H9 (cell line): ENCODE results near the gene WHRN. TPM values are rescaled to one million over a fixed set of nuclear protein-coding genes. Genes with fewer than 3 reads are reported as not detected.

Experiments
- DNase-seq: peaks from one replicate; pipeline ENCODE4 v3.0.0-alpha.2; 2017
- H2AFZ ChIP-seq: one replicate; pipeline ENCODE4 v1.6.1; 2013; ENCODE audit warnings: mild to moderate bottlenecking, low read length, control low read depth, moderate library complexity
- H2AK5ac ChIP-seq: 2 replicates; pipeline ENCODE4 v1.6.1; 2013; ENCODE audit warnings: low read length, control low read depth, mixed read lengths; ENCODE audit not compliant: insufficient read length
- H2BK120ac ChIP-seq: one replicate; pipeline ENCODE4 v1.6.1; 2013; ENCODE audit warnings: low read depth, mild to moderate bottlenecking, low read length, control low read depth, inconsistent platforms; ENCODE audit not compliant: poor library complexity, severe bottlenecking
- H2BK12ac ChIP-seq: 2 replicates; pipeline ENCODE4 v1.6.1; 2013; ENCODE audit warnings: low read length, control low read depth, mixed read lengths, low read depth; ENCODE audit not compliant: insufficient read length
- H2BK15ac ChIP-seq: 2 replicates; pipeline ENCODE4 v1.6.1; 2013; ENCODE audit warnings: low read depth, low read length, control low read depth
- H2BK20ac ChIP-seq: one replicate; pipeline ENCODE4 v1.6.1; 2013; ENCODE audit warnings: low read depth, mild to moderate bottlenecking, low read length, control low read depth, inconsistent platforms; ENCODE audit not compliant: poor library complexity, severe bottlenecking
- H2BK5ac ChIP-seq: 2 replicates; pipeline ENCODE4 v1.6.1; 2013; ENCODE audit warnings: low read length, control low read depth, mixed read lengths; ENCODE audit not compliant: insufficient read length
- H3K14ac ChIP-seq: 2 replicates; pipeline ENCODE4 v1.6.1; 2013; ENCODE audit warnings: low read length, control low read depth; ENCODE audit not compliant: insufficient read depth
- H3K18ac ChIP-seq: 2 replicates; pipeline ENCODE4 v1.6.1; 2013; ENCODE audit warnings: low read depth, mild to moderate bottlenecking, mixed read lengths, low read length, control low read depth; ENCODE audit not compliant: insufficient read length
- H3K23ac ChIP-seq: 2 replicates; pipeline ENCODE4 v1.6.1; 2013; ENCODE audit warnings: low read length, control low read depth, mixed read lengths, low read depth; ENCODE audit not compliant: insufficient read length
- H3K23me2 ChIP-seq: 2 replicates; pipeline ENCODE4 v1.6.1; 2013; ENCODE audit warnings: low read depth, mild to moderate bottlenecking, mixed read lengths, low read length, control low read depth; ENCODE audit not compliant: insufficient read length, poor library complexity, severe bottlenecking
- H3K27ac ChIP-seq: 2 replicates; pipeline ENCODE4 v1.5.1; 2013; ENCODE audit warnings: low read length, control low read depth, mixed read lengths, low read depth; ENCODE audit not compliant: insufficient read length
- H3K27me3 ChIP-seq: 2 replicates; pipeline ENCODE4 v1.6.1; 2013; ENCODE audit warnings: low read length, control low read depth, inconsistent platforms; ENCODE audit not compliant: insufficient read depth
- H3K4ac ChIP-seq: 2 replicates; pipeline ENCODE4 v1.6.1; 2013; ENCODE audit warnings: low read depth, mild to moderate bottlenecking, control low read depth, inconsistent platforms, low read length, moderate library complexity
- H3K4me1 ChIP-seq: 2 replicates; pipeline ENCODE4 v1.6.1; 2013; ENCODE audit warnings: low read length, control low read depth, inconsistent platforms; ENCODE audit not compliant: insufficient read depth
- H3K4me2 ChIP-seq: 2 replicates; pipeline ENCODE4 v1.6.1; 2013; ENCODE audit warnings: low read length, control low read depth, mixed read lengths; ENCODE audit not compliant: insufficient read length, insufficient read depth
- H3K56ac ChIP-seq: 2 replicates; pipeline ENCODE4 v1.6.1; 2013; ENCODE audit warnings: low read depth, mild to moderate bottlenecking, mixed read lengths, low read length, control low read depth; ENCODE audit not compliant: insufficient read length
- H3K79me1 ChIP-seq: 2 replicates; pipeline ENCODE4 v1.6.1; 2013; ENCODE audit warnings: low read depth, mild to moderate bottlenecking, moderate library complexity, low read length, control low read depth, inconsistent platforms; ENCODE audit not compliant: insufficient read depth, poor library complexity, severe bottlenecking
- H3K79me2 ChIP-seq: 2 replicates; pipeline ENCODE4 v1.6.1; 2013; ENCODE audit warnings: low read length, control low read depth, inconsistent platforms; ENCODE audit not compliant: insufficient read depth
- H3K9ac ChIP-seq: 2 replicates; pipeline ENCODE4 v1.6.1; 2013; ENCODE audit warnings: low read length, control low read depth, mixed read lengths; ENCODE audit not compliant: insufficient read length; ENCODE audit errors: extremely low read depth
- H3K9me3 ChIP-seq: one replicate; pipeline ENCODE4 v1.6.1; 2013; ENCODE audit warnings: low read depth, low read length, inconsistent platforms; ENCODE audit not compliant: control insufficient read depth
- H3T11ph ChIP-seq: one replicate; pipeline ENCODE4 v1.6.1; 2013; ENCODE audit warnings: mild to moderate bottlenecking, low read length, control low read depth, inconsistent platforms
- H4K20me1 ChIP-seq: one replicate; pipeline ENCODE4 v1.6.1; 2013; ENCODE audit not compliant: control insufficient read depth, insufficient read length, insufficient read depth
- H4K5ac ChIP-seq: 2 replicates; pipeline ENCODE4 v1.6.1; 2013; ENCODE audit warnings: low read depth, mild to moderate bottlenecking, mixed read lengths, low read length, control low read depth; ENCODE audit not compliant: insufficient read length
- H4K8ac ChIP-seq: replicated peaks from 2 replicates; pipeline ENCODE4 v1.6.1; 2013; ENCODE audit warnings: low read length, control low read depth, mixed read lengths, low read depth; ENCODE audit not compliant: insufficient read length
- H4K91ac ChIP-seq: 2 replicates; pipeline ENCODE4 v1.6.1; 2013; ENCODE audit warnings: low read depth, mild to moderate bottlenecking, moderate library complexity, mixed read lengths, low read length, control low read depth; ENCODE audit not compliant: insufficient read length
- H3K27ac Mint-ChIP-seq, 3 experiments: 2 replicates in 2 of 3; 3 replicates in 1 of 3; pipeline ENCODE4 v1.8.0; 2020 to 2021; ENCODE audit warnings: mixed read lengths in 3 of 3, mild to moderate bottlenecking in 1 of 3, moderate library complexity in 1 of 3
- H3K27me3 Mint-ChIP-seq: 2 replicates; pipeline ENCODE4 v1.8.0; 2021; ENCODE audit warnings: low read depth, mild to moderate bottlenecking, moderate library complexity, mixed read lengths
- H3K36me3 Mint-ChIP-seq, 3 experiments: 2 replicates in 2 of 3; 3 replicates in 1 of 3; pipeline ENCODE4 v1.8.0; 2020 to 2021; ENCODE audit warnings: low read depth in 3 of 3, mixed read lengths in 3 of 3; ENCODE audit not compliant: insufficient read depth in 1 of 3
- H3K4me1 Mint-ChIP-seq, 2 experiments: 2 replicates each; pipeline ENCODE4 v1.8.0; 2020; ENCODE audit warnings: mixed read lengths in 2 of 2
- H3K4me3 Mint-ChIP-seq, 2 experiments: 2 replicates in 1 of 2; 3 replicates in 1 of 2; pipeline ENCODE4 v1.8.0; 2020 to 2021; ENCODE audit warnings: mild to moderate bottlenecking in 2 of 2, mixed read lengths in 2 of 2, moderate library complexity in 1 of 2
- H3K9me3 Mint-ChIP-seq, 2 experiments: 2 replicates in 1 of 2; 3 replicates in 1 of 2; pipeline ENCODE4 v1.8.0; 2020; ENCODE audit warnings: mild to moderate bottlenecking in 2 of 2, mixed read lengths in 2 of 2, moderate library complexity in 1 of 2
- CTCF ChIP-seq: fragments of 200-600 bp; sonication (generic); conservative IDR thresholded peaks from 3 replicates; pipeline ENCODE4 v1.8.0; 2021; ENCODE audit warnings: antibody characterized with exemption, mild to moderate bottlenecking
- WGBS: extraction: QIAGEN DNeasy Blood & Tissue Kit; methylation state at CpG from one replicate; pipeline ENCODE4 v1.1.7; 2013; ENCODE audit warnings: missing lambda C conversion rate, low lambda C conversion rate, mixed read lengths; ENCODE audit not compliant: insufficient read length; ENCODE audit errors: extremely low coverage; 5-methylcytosine and 5-hydroxymethylcytosine counted together
- total RNA-seq: library from RNA; stranded (reverse); gene quantifications from 2 replicates; pipeline ENCODE4 v1.2.1, GENCODE V29; 2021

WHRN gene
- total RNA-seq, 1 experiment from 2014 or later: 2.2 TPM

DNA sequence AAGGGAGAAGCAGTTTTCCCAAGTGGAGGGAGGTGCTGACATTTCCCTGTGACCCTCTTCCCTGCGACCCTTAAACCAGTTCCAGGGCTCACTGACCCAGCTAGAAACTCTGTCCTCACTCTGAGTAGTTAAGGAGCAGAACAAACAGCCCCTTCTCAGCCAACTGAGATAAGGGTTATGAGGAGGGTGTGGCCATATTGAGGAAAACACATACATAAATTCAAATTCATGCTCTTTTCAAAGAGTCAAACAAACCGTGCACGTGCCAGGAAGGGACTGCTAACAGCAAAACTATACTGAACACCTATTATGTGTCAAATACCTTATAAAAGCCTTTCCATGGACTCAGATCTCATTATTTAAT, 112.5 kb downstream of the WHRN start:
- H2AFZ ChIP-seq: no peak overlapping the region
- DNase-seq: no peak
- no peak overlapping the region for H2BK20ac ChIP-seq
- no peaks in the 10 kb centered on the region for H3K79me1 ChIP-seq
- no peaks in the 10 kb centered on the region for H3K27me3 ChIP-seq
- no peak overlapping the region for H2AK5ac ChIP-seq
- H3K27ac ChIP-seq: no peak overlapping the region
- H3K4me2 ChIP-seq: no peak overlapping the region
- no peak overlapping the region for H3K23ac ChIP-seq
- H2BK12ac ChIP-seq: no peak overlapping the region
- no peaks in the 10 kb centered on the region for H3K9me3 ChIP-seq
- H4K91ac ChIP-seq: no peak overlapping the region
- H2BK120ac ChIP-seq: no peak overlapping the region
- Mint-ChIP-seq H3K4me1 (peaks cover 50 to 59% of the 10 kb centered on the region in 2 experiments), H3K36me3 (peaks cover 0 to 16% (median 0%) of the 10 kb centered on the region in 3 experiments; a peak in 4 of 7 replicates), H3K4me3 (no peak overlapping the region), H3K27me3 (no peaks in the 10 kb centered on the region; the same call in 1 of the 2 replicates), H3K27ac (no peak overlapping the region; a peak in 1 of 7 replicates), H3K9me3 (no peaks in the 10 kb centered on the region; a peak in 1 of 5 replicates)
- H3K4me1 ChIP-seq: no peaks in the 10 kb centered on the region; the same call in 1 of the 2 replicates
- H3K9ac ChIP-seq: no peak overlapping the region
- H3K18ac ChIP-seq: no peak overlapping the region
- H3K56ac ChIP-seq: no peak overlapping the region
- H3T11ph ChIP-seq: no peak overlapping the region
- no CpG with 5 or more reads among the region's 3 CpGs for WGBS
- no peak overlapping the region for H4K5ac ChIP-seq
- H2BK5ac ChIP-seq: no peak overlapping the region
- no peak for TF ChIP-seq CTCF
- no peak overlapping the region for H3K14ac ChIP-seq
- H4K20me1 ChIP-seq: no peaks in the 10 kb centered on the region
- H2BK15ac ChIP-seq: no peak overlapping the region
- H3K23me2 ChIP-seq: no peaks in the 10 kb centered on the region
- H3K4ac ChIP-seq: no peak overlapping the region
- no peak overlapping the region for H4K8ac ChIP-seq
- no peaks in the 10 kb centered on the region for H3K79me2 ChIP-seq
